Measurements from ENCODE around the gene TOR1A. TPM values are rescaled to one million over a fixed set of nuclear protein-coding genes. Genes with fewer than 3 reads are reported as not detected.
A peak's percentile ranks its signal among the peaks of the same experiment; 100 is the strongest.
"Not testable (repeated sequence)": the region's sequence is repeated elsewhere in the genome, so short reads cannot be mapped to it uniquely, and the experiment has no call there.

The TOR1A gene
- total RNA-seq, 2 experiments from 2014 or later = 56.1 to 69.6 TPM

GRCh38 chr9:129810116-129810515, 13.8 kb downstream of the TOR1A start:
- no peak for ATAC-seq
- Mint-ChIP-seq H3K4me1 (peaks cover 33% of the 10 kb centered on the region), H3K36me3 (peaks cover 51% of the 10 kb centered on the region), H3K4me3 (no peak overlapping the region), H3K27me3 (no peaks in the 10 kb centered on the region), H3K9me3 (ENCODE audit: low read depth) (no peaks in the 10 kb centered on the region), H3K27ac (no peak overlapping the region)
- DNase-seq = no peak
- CTCF ChIA-PET = interaction anchor here (1.1 kb wide), 2 partner anchors 24 to 26 kb away, joined by 4 to 5 read pairs; no protein-coding TSS in a partner anchor

GRCh38 chr9:129809346-129809745, 14.6 kb downstream of the TOR1A start:
- no peak for DNase-seq
- Mint-ChIP-seq H3K36me3 (peaks cover 50% of the 10 kb centered on the region), H3K4me1 (peaks cover 33% of the 10 kb centered on the region), H3K27ac (no peak overlapping the region), H3K4me3 (no peak overlapping the region), H3K9me3 (ENCODE audit: low read depth) (no peaks in the 10 kb centered on the region), H3K27me3 (no peaks in the 10 kb centered on the region)
- ATAC-seq = no peak
- CTCF ChIA-PET = interaction anchor here (0.8 kb wide), 2 partner anchors 10 to 25 kb away, joined by 3 read pairs; no protein-coding TSS in a partner anchor

GRCh38 chr9:129806061-129806460, 17.9 kb downstream of the TOR1A start:
- DNase-seq (no peak), ATAC-seq (no peak)
- Mint-ChIP-seq H3K27me3 (no peaks in the 10 kb centered on the region), H3K27ac (peak overlapping the region; percentile 58), H3K9me3 (ENCODE audit: low read depth) (no peaks in the 10 kb centered on the region), H3K4me1 (peaks cover 42% of the 10 kb centered on the region), H3K4me3 (no peak overlapping the region), H3K36me3 (peaks cover 46% of the 10 kb centered on the region)
- CTCF ChIA-PET = no interaction called here

GRCh38 chr9:129803676-129804060, 20.3 kb downstream of the TOR1A start:
- Mint-ChIP-seq H3K27me3 (no peaks in the 10 kb centered on the region), H3K27ac (peak overlapping the region; percentile 80), H3K36me3 (peaks cover 31% of the 10 kb centered on the region), H3K9me3 (ENCODE audit: low read depth) (no peaks in the 10 kb centered on the region), H3K4me1 (peaks cover 38% of the 10 kb centered on the region), H3K4me3 (peak overlapping the region; percentile 77)
- CTCF ChIA-PET = interaction anchor here (0.7 to 1.0 kb wide), 5 partner anchors 18 to 433 kb away, joined by 3 to 5 read pairs (median 3); no protein-coding TSS in a partner anchor
- DNase-seq (no peak), ATAC-seq (peak; percentile 3)

GRCh38 chr9:129802833-129803675, 20.9 kb downstream of the TOR1A start, which contains the start of gene TOR1B:
TSS of gene TOR1B (plus strand) at chr9:129803184. CDS start at chr9:129803213, 29 bp downstream.
- peaks cover 29% of the 10 kb centered on the region for H3K36me3 Mint-ChIP-seq
- H3K27me3 Mint-ChIP-seq = no peaks in the 10 kb centered on the region
- H3K4me1 Mint-ChIP-seq = peaks cover 38% of the 10 kb centered on the region
- ATAC-seq = peak; percentile 94
- H3K9me3 Mint-ChIP-seq (ENCODE audit: low read depth) = no peaks in the 10 kb centered on the region
- peak within 1 kb of the TSS; percentile 92 for H3K27ac Mint-ChIP-seq
- CTCF ChIA-PET = interaction anchor here (0.7 to 1.3 kb wide), 6 partner anchors 19 to 433 kb away, joined by 3 to 5 read pairs (median 3); no protein-coding TSS in a partner anchor
- peak within 1 kb of the TSS; percentile 77 for H3K4me3 Mint-ChIP-seq
- DNase-seq = peak; percentile 97

GRCh38 chr9:129801504-129801903, 22.4 kb downstream of the TOR1A start:
- peak overlapping the region; percentile 41 for H3K4me3 Mint-ChIP-seq
- H3K27me3 Mint-ChIP-seq = no peaks in the 10 kb centered on the region
- no peaks in the 10 kb centered on the region for H3K9me3 Mint-ChIP-seq (ENCODE audit: low read depth)
- H3K36me3 Mint-ChIP-seq = peaks cover 19% of the 10 kb centered on the region
- peaks cover 32% of the 10 kb centered on the region for H3K4me1 Mint-ChIP-seq
- ATAC-seq = no peak
- CTCF ChIA-PET = interaction anchor here (1.0 to 1.6 kb wide), 3 partner anchors 11 to 159 kb away, joined by 3 to 5 read pairs (median 4); no protein-coding TSS in a partner anchor
- no peak for DNase-seq
- H3K27ac Mint-ChIP-seq = no peak overlapping the region

- no peak for ATAC-seq
- Mint-ChIP-seq H3K9me3 (ENCODE audit: low read depth) (no peaks in the 10 kb centered on the region), H3K27me3 (peaks cover 10% of the 10 kb centered on the region), H3K4me3 (no peak overlapping the region), H3K4me1 (peaks cover 12% of the 10 kb centered on the region), H3K27ac (no peak overlapping the region), H3K36me3 (peaks cover 2% of the 10 kb centered on the region)
- CTCF ChIA-PET = interaction anchor here (1.6 kb wide), 1 partner anchor 61 kb away, joined by 7 read pairs; no protein-coding TSS in a partner anchor
- DNase-seq = no peak
Observed at GRCh38 chr9:129798973-129799372, 25.0 kb downstream of the TOR1A start.

- H3K27ac Mint-ChIP-seq; DNase-seq; CTCF ChIA-PET; H3K4me3 Mint-ChIP-seq; H3K9me3 Mint-ChIP-seq (ENCODE audit: low read depth); H3K36me3 Mint-ChIP-seq; ATAC-seq; H3K4me1 Mint-ChIP-seq: not testable (repeated sequence)
- peaks cover 12% of the 10 kb centered on the region for H3K27me3 Mint-ChIP-seq
Observed at GRCh38 chr9:129796029-129796428, 27.9 kb downstream of the TOR1A start.

GRCh38 chr9:129794549-129794948, 29.4 kb downstream of the TOR1A start:
- Mint-ChIP-seq H3K27me3 (peaks cover 16% of the 10 kb centered on the region), H3K9me3 (ENCODE audit: low read depth) (no peaks in the 10 kb centered on the region), H3K4me3 (no peak overlapping the region), H3K36me3 (no peaks in the 10 kb centered on the region), H3K4me1 (peaks cover 8% of the 10 kb centered on the region), H3K27ac (no peak overlapping the region)
- CTCF ChIA-PET = no interaction called here
- no peak for ATAC-seq
- no peak for DNase-seq

GRCh38 chr9:129786481-129786880, 37.5 kb downstream of the TOR1A start:
- CTCF ChIA-PET = interaction anchor here (0.7 to 12.5 kb wide), 6 partner anchors 10 to 281 kb away, joined by 3 to 184 read pairs (median 4); no protein-coding TSS in a partner anchor
- H3K36me3 Mint-ChIP-seq = no peaks in the 10 kb centered on the region
- ATAC-seq (no peak), DNase-seq (no peak)
- H3K27me3 Mint-ChIP-seq = peaks cover 21% of the 10 kb centered on the region
- peaks cover 11% of the 10 kb centered on the region for H3K4me1 Mint-ChIP-seq
- H3K9me3 Mint-ChIP-seq (ENCODE audit: low read depth) = no peaks in the 10 kb centered on the region
- no peak overlapping the region for H3K4me3 Mint-ChIP-seq
- no peak overlapping the region for H3K27ac Mint-ChIP-seq

GRCh38 chr9:129785866-129786265, 38.1 kb downstream of the TOR1A start:
- peaks cover 11% of the 10 kb centered on the region for H3K4me1 Mint-ChIP-seq
- CTCF ChIA-PET = interaction anchor here (1.0 to 12.5 kb wide), 6 partner anchors 9 to 654 kb away, joined by 4 to 184 read pairs (median 4); no protein-coding TSS in a partner anchor
- ATAC-seq (no peak), DNase-seq (no peak)
- no peaks in the 10 kb centered on the region for H3K9me3 Mint-ChIP-seq (ENCODE audit: low read depth)
- H3K4me3 Mint-ChIP-seq = no peak overlapping the region
- H3K27ac Mint-ChIP-seq = no peak overlapping the region
- H3K27me3 Mint-ChIP-seq = peaks cover 21% of the 10 kb centered on the region
- no peaks in the 10 kb centered on the region for H3K36me3 Mint-ChIP-seq

GRCh38 chr9:129784970-129785369, 39.0 kb downstream of the TOR1A start:
- not testable (repeated sequence) for H3K9me3 Mint-ChIP-seq (ENCODE audit: low read depth)

GRCh38 chr9:129783516-129784361, 40.2 kb downstream of the TOR1A start:
- ATAC-seq (peak; percentile 97), DNase-seq (peak; percentile 81)
- H3K9me3 Mint-ChIP-seq (ENCODE audit: low read depth) = no peaks in the 10 kb centered on the region
- CTCF ChIA-PET = interaction anchor here (0.7 to 12.5 kb wide), 20 partner anchors 9 to 645 kb away, joined by 3 to 184 read pairs (median 3); partner anchors contain the start of genes C9orf50 and TOR1B
- H3K4me3 Mint-ChIP-seq = no peak overlapping the region
- H3K4me1 Mint-ChIP-seq = peaks cover 4% of the 10 kb centered on the region
- no peaks in the 10 kb centered on the region for H3K36me3 Mint-ChIP-seq
- H3K27ac Mint-ChIP-seq = no peak overlapping the region
- peaks cover 20% of the 10 kb centered on the region for H3K27me3 Mint-ChIP-seq

More at GRCh38 chr9:129784970-129785369, 39.0 kb downstream of the TOR1A start:
- not testable (repeated sequence) for H3K36me3 Mint-ChIP-seq, H3K4me1 Mint-ChIP-seq, ATAC-seq, H3K27ac Mint-ChIP-seq, DNase-seq, H3K4me3 Mint-ChIP-seq
- peaks cover 16% of the 10 kb centered on the region for H3K27me3 Mint-ChIP-seq
- CTCF ChIA-PET = interaction anchor here (1.5 to 12.5 kb wide), 4 partner anchors 9 to 653 kb away, joined by 4 to 184 read pairs (median 16); no protein-coding TSS in a partner anchor
